Measurements from ENCODE around the gene EEPD1.

Gene EEPD1

DNA sequence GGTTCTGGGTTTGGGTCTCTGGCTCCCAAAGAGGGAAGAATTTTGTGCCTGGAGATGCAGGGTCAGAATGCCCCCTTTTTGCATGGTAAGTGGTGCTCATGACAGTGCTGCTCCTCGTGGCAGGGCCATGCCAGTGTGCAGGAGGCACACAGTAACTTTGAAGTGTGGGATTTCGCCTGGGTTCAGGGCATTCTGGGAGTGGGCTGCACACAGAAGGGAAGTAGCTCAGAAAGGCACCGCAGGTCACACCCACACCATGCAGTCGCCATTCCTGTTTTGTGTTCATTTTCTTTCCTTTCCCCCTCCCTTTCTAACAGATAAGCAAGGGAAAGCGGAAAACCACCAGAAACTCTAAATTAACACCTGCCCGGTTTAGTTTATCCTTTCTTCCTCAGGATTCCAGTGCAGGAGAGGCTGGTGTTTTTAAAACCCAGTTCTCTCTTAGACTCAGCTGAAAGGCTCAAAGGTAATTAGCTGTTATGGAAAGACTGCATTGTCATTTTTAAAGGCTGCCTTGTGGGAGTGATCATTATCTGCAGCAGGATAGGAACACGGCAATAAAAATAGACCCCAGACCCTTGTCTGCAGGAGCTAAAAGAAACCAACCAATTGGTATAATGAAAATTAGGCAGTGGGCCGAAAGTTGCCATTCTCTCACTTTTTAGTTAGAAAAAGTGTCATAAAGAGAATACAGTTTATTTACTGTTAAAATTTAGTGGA is 50.2 kb downstream of the EEPD1 start:
- TF ChIP-seq, protein P1, sequence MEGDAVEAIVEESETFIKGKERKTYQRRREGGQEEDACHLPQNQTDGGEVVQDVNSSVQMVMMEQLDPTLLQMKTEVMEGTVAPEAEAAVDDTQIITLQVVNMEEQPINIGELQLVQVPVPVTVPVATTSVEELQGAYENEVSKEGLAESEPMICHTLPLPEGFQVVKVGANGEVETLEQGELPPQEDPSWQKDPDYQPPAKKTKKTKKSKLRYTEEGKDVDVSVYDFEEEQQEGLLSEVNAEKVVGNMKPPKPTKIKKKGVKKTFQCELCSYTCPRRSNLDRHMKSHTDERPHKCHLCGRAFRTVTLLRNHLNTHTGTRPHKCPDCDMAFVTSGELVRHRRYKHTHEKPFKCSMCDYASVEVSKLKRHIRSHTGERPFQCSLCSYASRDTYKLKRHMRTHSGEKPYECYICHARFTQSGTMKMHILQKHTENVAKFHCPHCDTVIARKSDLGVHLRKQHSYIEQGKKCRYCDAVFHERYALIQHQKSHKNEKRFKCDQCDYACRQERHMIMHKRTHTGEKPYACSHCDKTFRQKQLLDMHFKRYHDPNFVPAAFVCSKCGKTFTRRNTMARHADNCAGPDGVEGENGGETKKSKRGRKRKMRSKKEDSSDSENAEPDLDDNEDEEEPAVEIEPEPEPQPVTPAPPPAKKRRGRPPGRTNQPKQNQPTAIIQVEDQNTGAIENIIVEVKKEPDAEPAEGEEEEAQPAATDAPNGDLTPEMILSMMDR (conservative IDR thresholded peaks at IDR 0.05), result no peak
- H3K27ac ChIP-seq, result no peak overlapping the region

DNA sequence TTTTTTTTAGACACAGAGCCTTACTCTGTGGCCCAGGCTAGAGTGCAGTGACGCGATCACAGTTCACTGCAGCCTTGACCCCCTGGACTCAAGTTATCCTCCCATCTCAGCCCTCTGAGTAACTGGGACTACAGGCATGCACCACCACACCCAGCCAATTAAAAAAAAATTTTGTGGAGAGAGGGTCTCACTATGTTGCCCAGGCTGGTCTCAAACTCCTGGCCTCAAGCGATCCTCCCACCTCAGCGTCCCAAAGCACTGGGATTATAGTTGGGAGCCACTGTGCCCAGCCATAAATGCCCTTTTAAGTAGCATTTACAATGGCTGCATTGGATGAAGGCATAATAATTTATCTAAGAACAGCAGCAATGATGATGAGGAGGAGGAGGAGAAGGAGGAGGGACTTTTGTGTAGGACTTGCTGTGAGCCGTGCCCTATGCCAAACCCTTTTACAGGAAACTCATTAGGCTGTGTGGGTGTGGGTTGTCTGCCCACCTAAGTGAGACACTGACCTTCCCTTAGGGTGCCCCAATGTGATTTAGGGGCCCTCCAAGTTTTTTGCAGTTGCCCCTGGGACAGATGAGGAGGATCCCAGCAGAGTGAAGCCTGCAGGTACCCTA is 51.1 kb downstream of the EEPD1 start:
- H3K27ac ChIP-seq, result no peak overlapping the region
- TF ChIP-seq, protein P1 (conservative IDR thresholded peaks at IDR 0.05), result no peak

DNA sequence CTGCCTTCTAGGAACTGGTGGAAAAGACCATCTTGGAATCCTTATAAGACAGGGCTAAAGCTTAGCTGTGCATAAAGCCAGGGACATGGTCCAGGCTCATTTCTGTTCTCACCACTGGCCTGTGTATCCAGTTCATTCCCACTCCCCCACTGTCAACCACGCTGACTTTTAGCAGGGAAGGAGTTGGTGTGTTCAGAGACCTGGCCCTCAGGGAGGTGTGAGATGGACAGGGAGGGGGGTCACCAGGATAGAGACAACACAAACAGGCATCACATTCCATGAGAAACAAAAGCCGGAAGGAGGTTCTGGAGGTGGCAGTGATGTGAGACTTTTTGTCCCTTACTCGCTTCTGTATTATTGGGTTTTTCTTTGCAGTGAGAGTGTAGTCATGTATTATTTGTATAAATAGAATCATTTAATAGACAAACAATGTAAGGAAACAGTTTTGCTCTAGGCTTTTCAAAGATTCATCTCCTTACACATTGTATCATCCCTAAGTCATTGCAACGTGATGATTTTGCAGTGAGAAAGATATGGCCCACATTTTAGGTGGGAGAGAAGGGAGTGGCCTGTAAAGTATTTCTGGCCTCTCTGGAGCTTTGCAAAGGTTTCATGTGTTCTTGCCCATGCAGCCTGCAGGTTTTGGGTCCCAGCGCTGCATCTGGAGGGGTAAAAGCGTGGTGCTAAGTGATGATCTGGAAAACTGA is 52.0 kb downstream of the EEPD1 start:
- no peak overlapping the region for H3K27ac ChIP-seq
- TF ChIP-seq, protein P1 (conservative IDR thresholded peaks at IDR 0.05), result no peak

DNA sequence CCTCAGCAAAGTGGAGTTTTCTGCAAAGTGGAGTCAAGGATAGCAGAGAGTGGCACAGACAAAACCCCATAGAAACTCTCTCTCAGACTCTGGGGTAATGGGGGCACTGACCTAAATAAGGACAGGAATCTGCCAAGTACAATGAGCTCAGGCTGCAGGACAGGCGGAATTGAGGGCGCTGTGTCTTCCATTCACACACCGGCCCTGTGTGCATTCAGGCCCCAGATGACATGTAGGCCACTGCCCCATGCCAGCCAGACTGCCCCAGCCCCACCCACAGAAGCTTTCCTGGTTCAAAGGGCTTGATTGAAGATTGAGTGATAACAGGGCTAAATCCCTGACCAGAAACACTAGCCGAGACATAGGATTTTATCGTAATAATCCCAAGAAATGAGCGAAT is 52.7 kb downstream of the EEPD1 start:
- TF ChIP-seq, protein P1 (conservative IDR thresholded peaks at IDR 0.05), result no peak

DNA sequence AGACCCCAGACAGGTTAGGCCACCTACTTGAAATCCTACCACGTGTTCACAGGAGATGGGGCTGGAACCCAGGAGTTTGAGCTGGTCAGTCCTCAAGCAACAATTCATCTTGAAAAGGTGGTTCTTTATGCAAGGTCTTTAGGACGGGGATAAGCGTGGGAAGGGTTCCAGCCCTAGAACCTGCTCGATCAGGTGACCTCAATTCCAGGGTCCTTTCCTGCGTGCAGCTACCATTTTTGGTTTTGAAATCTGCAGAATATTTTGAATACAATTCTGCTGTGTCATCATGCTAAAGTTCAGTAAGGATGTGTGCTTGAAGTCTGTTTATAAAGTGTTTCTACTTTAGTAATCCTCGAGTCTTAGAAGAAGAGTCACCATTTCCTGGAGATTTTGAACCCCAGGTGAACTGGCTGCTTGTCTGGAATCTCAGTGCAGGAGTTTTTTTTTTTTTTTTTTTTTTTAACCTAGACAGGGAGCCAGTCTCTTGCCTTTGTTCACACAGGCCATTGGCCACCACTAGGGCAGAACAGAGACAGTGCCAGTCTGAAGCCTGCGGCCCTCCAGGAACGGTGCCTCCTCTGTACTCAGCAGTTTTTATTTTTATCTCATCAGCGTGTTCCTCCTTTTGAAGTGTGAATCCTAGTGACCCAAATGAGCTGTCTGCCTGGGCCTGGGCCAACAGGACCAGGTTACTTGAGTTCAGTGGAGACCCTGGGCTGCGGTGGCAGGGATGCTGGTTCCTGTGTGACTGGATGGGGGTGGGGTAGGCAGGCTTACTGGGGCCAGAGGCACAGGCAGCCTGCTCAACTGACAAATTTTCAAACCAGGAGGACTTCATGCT is 54.6 kb downstream of the EEPD1 start:
- H3K27ac ChIP-seq, result no peak overlapping the region

More for the DNA sequence above, 52.7 kb downstream of the EEPD1 start:
- H3K27ac ChIP-seq, result no peak overlapping the region

GRCh38 chr7:36208426-36208825 is 55.4 kb downstream of the EEPD1 start:
- no peak overlapping the region for H3K27ac ChIP-seq
- TF ChIP-seq, protein P1 (conservative IDR thresholded peaks at IDR 0.05), result no peak

More for the DNA sequence above, 54.6 kb downstream of the EEPD1 start:
- TF ChIP-seq, protein P1 (conservative IDR thresholded peaks at IDR 0.05), result no peak

All from VCaP (cell line).